Measurements from ENCODE around the gene EMSY. TPM values are rescaled to one million over a fixed set of nuclear protein-coding genes. Genes with fewer than 3 reads are reported as not detected.
A peak's percentile ranks its signal among the peaks of the same experiment; 100 is the strongest.

EMSY gene
- total and polyA plus RNA-seq, 2 donors (not counting 3 experiments of a cell fraction or from before 2014, with no cell fraction given), result 18.3 to 25.7 TPM

- H3K4me3 ChIP-seq (replicated peaks in 1 of 3; ENCODE audit: insufficient read depth in 1 of 3, low read depth in 1 of 3, low read length in 3 of 3), result no peak overlapping the region
- no peaks in the 10 kb centered on the region for H3K27me3 ChIP-seq (ENCODE audit: control insufficient read depth in 2 of 2, insufficient read depth in 2 of 2, low read length in 2 of 2)
- FAIRE-seq, result no peak
- H3K9me3 ChIP-seq (replicated peaks; ENCODE audit: control insufficient read depth, insufficient read depth, low read length), result no peaks in the 10 kb centered on the region
- no peaks in the 10 kb centered on the region for H4K20me1 ChIP-seq (replicated peaks; ENCODE audit: control insufficient read depth, extremely low read depth, insufficient read depth, low read length)
- peak overlapping the region; percentile 42 for H3K27ac ChIP-seq (ENCODE audit: insufficient read depth, low read depth, low read length)
- intact Hi-C loops (cut with micrococcal nuclease) (loop anchor here (1.0 to 2.0 kb wide), 4 partner anchors 28 to 131 kb away; no protein-coding TSS in a partner anchor), dilution Hi-C loops (cut with MboI; ENCODE audit: extremely low pct_ligation_motif_present, low sequenced_read_pairs) (no loop called here)
- peaks cover 42% of the 10 kb centered on the region for H3K4me1 ChIP-seq (ENCODE audit: control insufficient read depth, extremely low read depth, insufficient read depth, low read length)
- H3K9me1 ChIP-seq (replicated peaks; ENCODE audit: control insufficient read depth, extremely low read depth, insufficient read depth, low read length), result no peaks in the 10 kb centered on the region
- no peak overlapping the region for H2AFZ ChIP-seq (ENCODE audit: low read depth, low read length)
- H3K79me2 ChIP-seq (ENCODE audit: control insufficient read depth, insufficient read depth, low read length), result no peaks in the 10 kb centered on the region
- no peak for TF ChIP-seq EZH2 (IDR thresholded peaks at IDR 0.05; ENCODE audit: borderline replicate concordance, low read depth, low read length, severe bottlenecking)
- peak; percentile 11 for TF ChIP-seq JUN (IDR thresholded peaks at IDR 0.05; ENCODE audit: borderline replicate concordance, insufficient read depth, insufficient read length, low read depth)
- no TSS peak for BruUV-seq (replicated peaks)
- POLR2A ChIA-PET, result no interaction called here
- DNase-seq (ENCODE audit: low read depth, low spot score), result peak; percentile 77
- peak overlapping the region; percentile 47 for H3K4me2 ChIP-seq (ENCODE audit: insufficient read depth, low read length)
- no peak overlapping the region for H3K9ac ChIP-seq (replicated peaks; ENCODE audit: extremely low read depth, insufficient read depth, low read length)
- CTCF ChIA-PET, result interaction anchor here (1.0 to 2.1 kb wide), 17 partner anchors 13 to 171 kb away, joined by 3 to 17 read pairs (median 4); no protein-coding TSS in a partner anchor
- peaks cover 2 to 3% of the 10 kb centered on the region in 2 experiments for H3K36me3 ChIP-seq (ENCODE audit: control insufficient read depth in 2 of 2, extremely low read depth in 1 of 2, insufficient read depth in 2 of 2, low read length in 2 of 2)
Observed at GRCh38 chr11:76550781-76551180, 106.0 kb downstream of the EMSY start.

DNA sequence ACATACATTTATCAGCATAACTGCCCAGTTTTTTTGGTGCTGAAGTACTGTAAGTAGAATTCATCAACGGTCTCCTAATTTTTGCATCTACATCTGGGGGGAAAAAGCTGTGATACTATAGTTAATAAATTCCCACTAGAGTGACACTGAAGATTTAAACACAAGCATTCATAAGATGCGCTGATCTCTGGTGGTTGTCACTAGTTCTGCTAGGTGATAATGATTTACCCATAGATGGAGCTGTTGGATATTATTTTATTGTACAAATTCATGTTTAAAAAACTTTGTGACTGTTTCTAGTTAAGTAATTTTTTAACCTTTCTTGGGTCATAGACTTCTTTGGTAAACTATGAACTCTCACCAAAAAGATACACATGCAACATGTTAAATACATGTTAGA, 106.6 kb downstream of the EMSY start:
- Histone ChIP-seq H3K27me3 (ENCODE audit: control insufficient read depth in 2 of 2, insufficient read depth in 2 of 2, low read length in 2 of 2) (no peaks in the 10 kb centered on the region), H3K4me1 (ENCODE audit: control insufficient read depth, extremely low read depth, insufficient read depth, low read length) (peaks cover 42% of the 10 kb centered on the region), H2AFZ (ENCODE audit: low read depth, low read length) (no peak overlapping the region), H3K27ac (ENCODE audit: insufficient read depth, low read depth, low read length) (peak overlapping the region; percentile 42), H3K9ac (replicated peaks; ENCODE audit: extremely low read depth, insufficient read depth, low read length) (no peak overlapping the region), H3K9me1 (replicated peaks; ENCODE audit: control insufficient read depth, extremely low read depth, insufficient read depth, low read length) (no peaks in the 10 kb centered on the region), H3K4me2 (ENCODE audit: insufficient read depth, low read length) (peak overlapping the region; percentile 47), H3K9me3 (replicated peaks; ENCODE audit: control insufficient read depth, insufficient read depth, low read length) (no peaks in the 10 kb centered on the region), H3K36me3 (ENCODE audit: control insufficient read depth in 2 of 2, extremely low read depth in 1 of 2, insufficient read depth in 2 of 2, low read length in 2 of 2) (no peaks in the 10 kb centered on the region), H3K79me2 (ENCODE audit: control insufficient read depth, insufficient read depth, low read length) (no peaks in the 10 kb centered on the region), H4K20me1 (replicated peaks; ENCODE audit: control insufficient read depth, extremely low read depth, insufficient read depth, low read length) (no peaks in the 10 kb centered on the region), H3K4me3 (replicated peaks in 1 of 3; ENCODE audit: insufficient read depth in 1 of 3, low read depth in 1 of 3, low read length in 3 of 3) (no peak overlapping the region)
- DNase-seq (ENCODE audit: low read depth, low spot score) (peak; percentile 65), FAIRE-seq (no peak)
- intact Hi-C loops (cut with micrococcal nuclease) (loop anchor here (1.0 to 2.0 kb wide), 4 partner anchors 27 to 130 kb away; no protein-coding TSS in a partner anchor), dilution Hi-C loops (cut with MboI; ENCODE audit: extremely low pct_ligation_motif_present, low sequenced_read_pairs) (no loop called here)
- ChIA-PET CTCF (interaction anchor here (1.0 kb wide), 12 partner anchors 12 to 171 kb away, joined by 3 to 17 read pairs (median 4); no protein-coding TSS in a partner anchor), POLR2A (no interaction called here)
- BruUV-seq (replicated peaks), result no TSS peak
- TF ChIP-seq POLR2AphosphoS5 (IDR thresholded peaks at IDR 0.05; ENCODE audit: insufficient read depth, low read depth, low read length) (no peak), EZH2 (IDR thresholded peaks at IDR 0.05; ENCODE audit: borderline replicate concordance, low read depth, low read length, severe bottlenecking) (no peak), MYC (IDR thresholded peaks at IDR 0.05; ENCODE audit: low read depth, low read length) (no peak), JUN (IDR thresholded peaks at IDR 0.05; ENCODE audit: borderline replicate concordance, insufficient read depth, insufficient read length, low read depth) (no peak), GATA2 (IDR thresholded peaks at IDR 0.05; ENCODE audit: insufficient read depth, insufficient read length, low read depth, low read length) (no peak), CTCF (IDR thresholded peaks at IDR 0.05; ENCODE audit: extremely low read depth in 1 of 2, insufficient read depth in 1 of 2, low read depth in 1 of 2, low read length in 2 of 2) (peak in 1 of 2 donors; percentile 7), FOS (IDR thresholded peaks at IDR 0.05; ENCODE audit: borderline replicate concordance, insufficient read depth, low read length) (no peak)
- TF ChIP-seq, protein P1, sequence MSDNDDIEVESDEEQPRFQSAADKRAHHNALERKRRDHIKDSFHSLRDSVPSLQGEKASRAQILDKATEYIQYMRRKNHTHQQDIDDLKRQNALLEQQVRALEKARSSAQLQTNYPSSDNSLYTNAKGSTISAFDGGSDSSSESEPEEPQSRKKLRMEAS (IDR thresholded peaks at IDR 0.05; ENCODE audit: insufficient read depth, insufficient read length), result no peak

All from endothelial cell of umbilical vein (primary cell).